ELR (cell line): ENCODE measurements around the gene SH3BP5L.

Experiments used
- DNase-seq: peaks from one replicate; pipeline ENCODE4 v3.0.0-alpha.2; 2015; ENCODE audit warnings: low read depth

SH3BP5L gene

DNA sequence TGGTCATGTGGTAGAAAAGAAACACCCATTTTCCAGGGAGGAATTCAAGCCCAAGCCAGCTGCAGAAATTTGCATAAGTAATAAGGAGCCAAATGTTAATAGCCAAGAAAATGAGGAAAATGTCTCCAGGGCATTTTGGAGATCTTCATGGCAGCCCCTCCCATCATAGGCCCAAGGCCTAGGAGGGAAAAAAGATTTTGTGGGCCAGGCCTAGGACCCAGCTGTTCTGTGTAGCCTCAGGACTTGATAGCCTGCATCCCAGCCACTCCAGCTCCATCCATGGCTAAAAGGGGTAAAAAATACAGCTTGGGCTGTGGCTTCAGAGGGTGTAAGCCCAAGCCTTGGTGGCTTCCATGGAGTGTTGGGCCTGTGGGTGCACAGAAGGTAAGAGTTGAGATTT is 48.7 kb downstream of the SH3BP5L start:
- DNase-seq: no peak

DNA sequence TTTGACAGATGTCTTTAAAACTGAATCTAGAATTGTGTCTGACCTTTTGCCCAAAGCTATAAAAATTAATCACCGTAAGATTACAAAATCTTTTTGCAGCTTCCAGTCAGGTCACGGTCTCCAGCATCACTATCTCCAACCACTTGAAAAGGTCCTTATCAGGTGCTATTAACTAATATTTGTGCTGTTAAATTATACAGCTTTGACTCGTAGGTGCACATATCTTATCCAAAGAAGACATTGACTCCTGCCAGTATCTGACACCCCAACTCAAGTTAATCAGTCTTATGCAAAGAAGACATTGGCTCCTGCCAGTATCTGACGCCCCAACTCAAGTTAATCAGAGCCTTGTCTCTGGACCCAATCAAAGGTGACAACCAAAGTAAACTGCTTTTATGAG is 50.3 kb downstream of the SH3BP5L start:
- no peak for DNase-seq
